Measurements from ENCODE around the gene OR52K1.

DNA sequence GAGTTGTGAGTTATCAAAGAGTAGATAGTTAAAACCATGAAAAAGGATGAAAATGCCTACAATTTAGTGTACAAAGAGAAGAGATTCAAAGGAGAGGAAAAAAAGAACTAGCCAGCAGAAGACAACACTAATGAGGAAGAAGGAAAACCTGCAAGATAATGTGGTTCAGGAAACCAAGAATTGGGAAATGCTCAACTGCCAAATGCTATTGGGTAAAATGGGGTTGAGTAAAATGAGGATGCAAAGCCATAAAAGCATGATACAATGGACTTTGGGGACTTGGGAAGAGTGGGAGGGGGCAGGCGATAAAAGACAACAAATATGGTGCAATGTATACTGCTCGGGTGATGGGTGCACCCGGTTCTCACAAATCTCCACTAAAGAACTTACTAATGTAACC is 40.9 kb upstream of the OR52K1 start:
- TF ChIP-seq ZNF384 (IDR thresholded peaks at IDR 0.05) = no peak
- TF ChIP-seq, protein P1, sequence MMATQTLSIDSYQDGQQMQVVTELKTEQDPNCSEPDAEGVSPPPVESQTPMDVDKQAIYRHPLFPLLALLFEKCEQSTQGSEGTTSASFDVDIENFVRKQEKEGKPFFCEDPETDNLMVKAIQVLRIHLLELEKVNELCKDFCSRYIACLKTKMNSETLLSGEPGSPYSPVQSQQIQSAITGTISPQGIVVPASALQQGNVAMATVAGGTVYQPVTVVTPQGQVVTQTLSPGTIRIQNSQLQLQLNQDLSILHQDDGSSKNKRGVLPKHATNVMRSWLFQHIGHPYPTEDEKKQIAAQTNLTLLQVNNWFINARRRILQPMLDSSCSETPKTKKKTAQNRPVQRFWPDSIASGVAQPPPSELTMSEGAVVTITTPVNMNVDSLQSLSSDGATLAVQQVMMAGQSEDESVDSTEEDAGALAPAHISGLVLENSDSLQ (IDR thresholded peaks at IDR 0.05) = no peak
- no peak for TF ChIP-seq FOXA1 (IDR thresholded peaks at IDR 0.05)
- no peak for TF ChIP-seq BHLHE40 (IDR thresholded peaks at IDR 0.05; ENCODE audit: borderline replicate concordance)
- no peak for TF ChIP-seq TARDBP (IDR thresholded peaks at IDR 0.05)
- no peak for TF ChIP-seq SP1 (IDR thresholded peaks at IDR 0.05)
- TF ChIP-seq ELF4 (IDR thresholded peaks at IDR 0.05) = no peak
- TF ChIP-seq SUZ12 (IDR thresholded peaks at IDR 0.05) = no peak

All from HEK293T (cell line).